Smooth muscle cell (in vitro differentiated cells): Measurements from ENCODE around the gene PRSS1. TPM values are rescaled to one million over a fixed set of nuclear protein-coding genes. Genes with fewer than 3 reads are reported as not detected.
"Not testable (repeated sequence)": the region's sequence is repeated elsewhere in the genome, so short reads cannot be mapped to it uniquely, and the experiment has no call there.

Experiments used
- DNase-seq: peaks from one replicate; lab custom pipeline; 2025; ENCODE audit not compliant: unreplicated experiment; lab: John Stamatoyannopoulos, UW
- H2AFZ ChIP-seq: fragments of 200-600 bp; sonication (generic); 2 replicates; pipeline ENCODE4 v1.6.0; 2016; ENCODE audit warnings: antibody characterized with exemption, low read depth, mild to moderate bottlenecking
- H3F3A ChIP-seq: fragments of 200-600 bp; sonication (generic); 2 replicates; pipeline ENCODE4 v1.6.0; 2017; ENCODE audit warnings: antibody characterized with exemption, low read depth
- H3K27ac ChIP-seq: fragments of 200-600 bp; sonication (generic); 2 replicates; pipeline ENCODE4 v1.5.1; 2016; ENCODE audit warnings: low read depth, mild to moderate bottlenecking
- H3K27me3 ChIP-seq: fragments of 200-600 bp; sonication (generic); 2 replicates; pipeline ENCODE4 v1.6.1; 2016; ENCODE audit warnings: low read depth, mild to moderate bottlenecking
- H3K36me3 ChIP-seq: fragments of 200-600 bp; sonication (generic); 2 replicates; pipeline ENCODE4 v1.5.1; 2016; ENCODE audit warnings: low read depth
- H3K4me1 ChIP-seq: fragments of 200-600 bp; sonication (generic); 2 replicates; pipeline ENCODE4 v1.5.1; 2016; ENCODE audit warnings: low read depth
- H3K4me2 ChIP-seq: fragments of 200-600 bp; sonication (generic); 2 replicates; pipeline ENCODE4 v1.6.0; 2016; ENCODE audit warnings: mild to moderate bottlenecking
- H3K4me3 ChIP-seq: fragments of 200-600 bp; sonication (generic); 2 replicates; pipeline ENCODE4 v1.5.1; 2016; ENCODE audit warnings: mild to moderate bottlenecking
- H3K79me2 ChIP-seq: fragments of 200-600 bp; sonication (generic); 2 replicates; pipeline ENCODE4 v1.6.0; 2016; ENCODE audit warnings: low read depth, mild to moderate bottlenecking
- H3K9ac ChIP-seq: fragments of 200-600 bp; sonication (generic); 2 replicates; pipeline ENCODE4 v1.6.0; 2016; ENCODE audit warnings: low read depth
- H3K9me3 ChIP-seq: fragments of 200-600 bp; sonication (generic); replicated peaks from 2 replicates; pipeline ENCODE4 v1.5.1; 2016; ENCODE audit warnings: low read depth
- H4K20me1 ChIP-seq: fragments of 200-600 bp; sonication (generic); 2 replicates; pipeline ENCODE4 v1.6.0; 2016; ENCODE audit warnings: low read depth
- CTCF ChIP-seq: fragments of 200-600 bp; sonication (generic); IDR thresholded peaks from 2 replicates; pipeline ENCODE4 v1.5.1; 2017; ENCODE audit warnings: borderline replicate concordance, mild to moderate bottlenecking, antibody characterized with exemption; ENCODE audit not compliant: insufficient read depth, poor library complexity, severe bottlenecking
- WGBS: methylation state at CpG from one replicate; pipeline ENCODE4 v1.1.7; 2016; ENCODE audit warnings: low lambda C conversion rate; 5-methylcytosine and 5-hydroxymethylcytosine counted together
- polyA plus RNA-seq: library from polyadenylated mRNA; unstranded; fragments of >200 nt; fragmentation: Nextera tagmentation; extraction: Ambion mirVana; gene quantifications from 2 replicates; pipeline ENCODE4 v1.2.1, GENCODE V29; 2016
- total RNA-seq: library from RNA; depleted of rRNA; stranded (reverse); fragments of >200 nt; gene quantifications from 2 replicates; pipeline ENCODE4 v1.2.3, GENCODE V29; 2014

Gene PRSS1
- total and polyA plus RNA-seq, 2 experiments from 2014 or later, result not detected

DNA sequence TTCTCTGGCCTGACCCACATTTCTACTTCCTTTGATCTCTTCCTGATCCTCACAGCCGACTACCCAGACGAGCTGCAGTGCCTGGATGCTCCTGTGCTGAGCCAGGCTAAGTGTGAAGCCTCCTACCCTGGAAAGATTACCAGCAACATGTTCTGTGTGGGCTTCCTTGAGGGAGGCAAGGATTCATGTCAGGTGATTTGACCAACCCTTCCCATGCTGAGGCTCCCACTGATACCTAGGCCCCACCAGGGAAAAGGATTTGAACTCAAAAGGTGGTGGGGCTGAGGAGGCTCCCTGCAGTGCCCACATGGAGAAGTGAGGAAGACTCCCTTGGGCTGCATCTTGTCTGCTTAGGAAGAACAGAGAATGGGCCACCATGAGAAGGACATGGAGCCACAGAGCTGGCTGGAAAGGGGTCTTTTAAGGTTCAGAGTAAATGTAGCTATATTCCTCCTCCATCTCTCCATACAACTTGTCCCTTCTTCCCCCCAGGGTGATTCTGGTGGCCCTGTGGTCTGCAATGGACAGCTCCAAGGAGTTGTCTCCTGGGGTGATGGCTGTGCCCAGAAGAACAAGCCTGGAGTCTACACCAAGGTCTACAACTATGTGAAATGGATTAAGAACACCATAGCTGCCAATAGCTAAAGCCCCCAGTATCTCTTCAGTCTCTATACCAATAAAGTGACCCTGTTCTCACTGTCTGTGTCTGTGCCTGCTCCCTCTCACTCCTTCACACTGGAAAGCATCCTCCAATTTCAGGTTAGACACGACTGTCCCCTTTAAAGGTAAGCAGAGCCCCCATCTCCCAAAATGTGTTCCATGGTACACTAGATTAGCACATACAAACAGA is 3.3 kb downstream of the PRSS1 start:
- Histone ChIP-seq H3K4me2 (no peak overlapping the region), H3F3A (no peaks in the 10 kb centered on the region), H3K27me3 (no peaks in the 10 kb centered on the region), H3K79me2 (no peaks in the 10 kb centered on the region), H3K4me3 (no peak overlapping the region), H3K36me3 (no peaks in the 10 kb centered on the region), H3K9me3 (no peaks in the 10 kb centered on the region), H3K9ac (no peak overlapping the region), H2AFZ (no peak overlapping the region), H3K27ac (no peak overlapping the region), H4K20me1 (no peaks in the 10 kb centered on the region), H3K4me1 (no peaks in the 10 kb centered on the region)
- WGBS, result 82% methylated on average over 3 of the region's 3 CpGs
- no peak for TF ChIP-seq CTCF
- no peak for DNase-seq

DNA sequence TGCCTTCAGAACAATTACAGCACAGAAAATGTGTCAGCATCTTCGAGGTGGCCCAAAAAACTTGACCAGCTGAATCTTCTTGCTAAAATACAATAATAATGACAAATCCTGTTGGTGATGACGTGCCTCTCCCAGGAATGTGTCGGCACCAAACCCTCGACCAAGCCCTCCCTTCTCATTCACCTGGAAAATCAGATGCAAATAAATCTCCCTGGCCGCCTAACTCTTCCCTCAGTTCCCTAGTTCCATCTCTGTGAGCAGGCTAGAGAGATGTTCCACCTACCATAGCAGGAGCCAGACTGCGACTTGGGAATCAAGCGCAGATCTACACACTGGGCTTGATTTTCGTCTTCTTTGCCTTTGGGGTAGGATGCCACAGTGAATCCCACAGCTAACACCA is 4.1 kb downstream of the PRSS1 start:
- Histone ChIP-seq H3F3A (no peaks in the 10 kb centered on the region), H3K4me2 (no peak overlapping the region), H3K9ac (no peak overlapping the region), H2AFZ (no peak overlapping the region), H3K4me3 (no peak overlapping the region), H3K9me3 (no peaks in the 10 kb centered on the region), H3K27me3 (no peaks in the 10 kb centered on the region), H3K27ac (no peak overlapping the region), H3K79me2 (no peaks in the 10 kb centered on the region), H4K20me1 (no peaks in the 10 kb centered on the region), H3K4me1 (no peaks in the 10 kb centered on the region), H3K36me3 (no peaks in the 10 kb centered on the region)
- WGBS, result 62% methylated on average over 8 of the region's 8 CpGs
- TF ChIP-seq CTCF, result no peak
- no peak for DNase-seq

- not testable (repeated sequence) for H3K79me2 ChIP-seq, H3F3A ChIP-seq, H2AFZ ChIP-seq, DNase-seq, H3K4me3 ChIP-seq, H3K36me3 ChIP-seq, H3K4me1 ChIP-seq, H3K27me3 ChIP-seq, H3K9ac ChIP-seq, H3K4me2 ChIP-seq, H3K9me3 ChIP-seq, H3K27ac ChIP-seq, H4K20me1 ChIP-seq
- WGBS, result 65% methylated on average over 5 of the region's 5 CpGs
These were observed 4.7 kb downstream of the PRSS1 start for GRCh38 chr7:142753925-142754491.

DNA sequence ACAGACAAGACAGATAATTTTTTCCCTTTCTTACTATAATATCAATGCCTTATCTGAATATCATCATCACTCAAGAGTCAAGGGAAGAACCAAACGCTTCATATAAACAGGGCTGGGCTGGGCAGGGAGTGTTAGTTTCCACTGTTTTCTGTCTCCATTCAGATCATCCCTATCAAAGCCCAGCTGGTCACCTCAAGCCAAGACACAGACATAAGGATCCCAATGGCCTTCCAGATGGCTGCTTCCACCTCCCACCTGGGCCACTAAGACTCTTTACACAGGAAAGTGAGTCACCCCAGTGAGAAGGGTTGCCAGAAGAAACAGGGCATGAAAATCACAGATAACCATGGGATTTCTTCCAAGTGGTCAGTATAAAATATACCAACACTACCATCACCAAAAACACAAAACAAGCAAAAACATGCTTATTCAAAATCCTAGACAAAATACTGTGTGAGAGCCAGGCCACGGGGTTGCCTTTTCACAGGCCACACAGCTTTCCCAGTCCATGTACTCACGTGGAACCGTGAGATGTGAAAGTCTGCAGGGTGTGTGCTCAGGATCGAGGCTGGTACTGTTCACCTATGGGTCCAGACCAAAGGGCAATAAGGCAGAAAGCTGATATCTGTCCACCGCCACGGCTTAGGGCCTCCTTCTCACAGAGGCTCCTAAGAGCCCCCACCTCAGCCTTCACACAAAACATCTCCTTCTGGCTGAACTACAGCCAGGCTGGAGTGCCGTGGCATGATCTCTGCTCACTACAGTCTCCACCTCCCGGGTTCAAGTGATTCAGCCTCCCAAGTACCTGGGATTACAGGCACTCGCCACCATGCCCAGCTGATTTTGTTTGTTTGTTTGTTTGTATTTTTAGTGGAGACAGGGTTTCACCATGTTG is 5.7 kb downstream of the PRSS1 start:
- DNase-seq, result no peak
- WGBS, result 77% methylated on average over 10 of the region's 10 CpGs

GRCh38 chr7:142758312-142758711 is 9.0 kb downstream of the PRSS1 start:
- H3K27ac ChIP-seq, DNase-seq, H2AFZ ChIP-seq, H3K4me1 ChIP-seq, H3K27me3 ChIP-seq, H3K9me3 ChIP-seq, H3F3A ChIP-seq, H3K36me3 ChIP-seq, H3K4me2 ChIP-seq, H3K9ac ChIP-seq, H3K4me3 ChIP-seq, H4K20me1 ChIP-seq, H3K79me2 ChIP-seq: not testable (repeated sequence)
- WGBS, result 84% methylated on average over 2 of the region's 3 CpGs

More for the DNA sequence above, 5.7 kb downstream of the PRSS1 start:
- H3K27me3 ChIP-seq, result no peaks in the 10 kb centered on the region
- no peak for TF ChIP-seq CTCF
- no peak overlapping the region for H3K27ac ChIP-seq
- H2AFZ ChIP-seq, result no peak overlapping the region
- no peak overlapping the region for H3K4me3 ChIP-seq
- H4K20me1 ChIP-seq, result no peaks in the 10 kb centered on the region
- no peaks in the 10 kb centered on the region for H3K36me3 ChIP-seq
- no peaks in the 10 kb centered on the region for H3F3A ChIP-seq
- no peak overlapping the region for H3K4me2 ChIP-seq
- no peak overlapping the region for H3K9ac ChIP-seq
- H3K79me2 ChIP-seq, result no peaks in the 10 kb centered on the region
- H3K9me3 ChIP-seq, result no peaks in the 10 kb centered on the region
- H3K4me1 ChIP-seq, result no peaks in the 10 kb centered on the region
